GM19238 (cell line): ENCODE results near the gene PRDM15.

Experiments
- DNase-seq: peaks from one replicate; pipeline ENCODE4 v3.0.0; 2011; ENCODE audit warnings: low spot score; ENCODE audit not compliant: insufficient read length

Gene PRDM15

DNA sequence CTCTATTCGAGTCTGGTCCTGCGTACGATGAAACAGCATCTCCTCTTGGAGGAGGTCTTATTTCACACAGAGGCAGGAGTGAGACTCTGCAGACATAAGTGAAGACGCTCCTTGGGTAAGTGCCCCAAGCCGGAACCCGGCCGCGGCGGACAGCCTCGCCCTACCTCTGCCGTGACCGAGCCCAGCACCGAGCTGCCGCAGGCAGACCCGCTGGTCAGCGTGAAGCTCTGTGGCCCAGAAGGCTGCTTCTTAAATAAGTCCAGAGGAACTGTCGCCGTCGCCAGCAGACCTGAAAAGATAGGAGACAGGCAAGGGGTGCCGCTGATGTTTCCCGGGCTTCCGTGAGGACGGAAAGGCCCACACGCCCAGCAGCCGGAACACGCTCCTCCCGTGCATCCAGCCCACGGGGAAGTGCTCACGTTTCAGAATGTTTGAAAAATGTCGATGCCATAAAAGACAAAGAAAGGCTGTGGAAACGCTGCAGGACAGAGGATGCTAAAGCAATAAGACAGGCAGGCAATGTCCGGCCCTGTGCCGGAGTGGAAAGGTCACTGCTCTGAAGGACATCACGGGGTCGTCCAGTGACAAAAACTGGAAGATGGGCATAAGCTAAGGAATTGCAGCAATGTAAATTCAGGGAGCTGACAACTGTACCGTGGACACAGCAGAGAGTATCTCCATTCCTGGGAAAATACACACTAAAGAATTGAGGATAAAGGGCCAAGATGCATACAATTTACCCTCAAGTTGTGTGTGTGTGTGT is 28.5 kb upstream of the PRDM15 start:
- no peak for DNase-seq

DNA sequence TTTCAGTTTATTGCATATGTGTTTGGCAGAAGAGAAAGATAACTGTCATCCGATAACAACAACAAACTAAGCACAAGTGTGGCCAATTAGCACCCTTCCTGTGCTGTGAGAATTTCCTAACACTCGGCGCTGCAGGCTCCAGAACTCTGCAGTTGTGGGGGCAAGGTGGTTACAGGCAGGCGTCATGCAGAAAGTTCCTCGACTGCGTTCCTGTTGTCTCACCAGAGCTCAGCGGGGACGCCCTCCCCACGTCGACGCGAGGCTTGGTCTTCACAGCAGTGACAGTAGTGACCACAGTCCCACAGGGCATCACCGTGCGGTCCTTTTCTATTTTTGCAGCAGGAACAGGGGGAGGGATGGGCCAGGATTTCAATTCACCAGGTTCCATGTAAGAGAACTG is 27.6 kb upstream of the PRDM15 start:
- no peak for DNase-seq

DNA sequence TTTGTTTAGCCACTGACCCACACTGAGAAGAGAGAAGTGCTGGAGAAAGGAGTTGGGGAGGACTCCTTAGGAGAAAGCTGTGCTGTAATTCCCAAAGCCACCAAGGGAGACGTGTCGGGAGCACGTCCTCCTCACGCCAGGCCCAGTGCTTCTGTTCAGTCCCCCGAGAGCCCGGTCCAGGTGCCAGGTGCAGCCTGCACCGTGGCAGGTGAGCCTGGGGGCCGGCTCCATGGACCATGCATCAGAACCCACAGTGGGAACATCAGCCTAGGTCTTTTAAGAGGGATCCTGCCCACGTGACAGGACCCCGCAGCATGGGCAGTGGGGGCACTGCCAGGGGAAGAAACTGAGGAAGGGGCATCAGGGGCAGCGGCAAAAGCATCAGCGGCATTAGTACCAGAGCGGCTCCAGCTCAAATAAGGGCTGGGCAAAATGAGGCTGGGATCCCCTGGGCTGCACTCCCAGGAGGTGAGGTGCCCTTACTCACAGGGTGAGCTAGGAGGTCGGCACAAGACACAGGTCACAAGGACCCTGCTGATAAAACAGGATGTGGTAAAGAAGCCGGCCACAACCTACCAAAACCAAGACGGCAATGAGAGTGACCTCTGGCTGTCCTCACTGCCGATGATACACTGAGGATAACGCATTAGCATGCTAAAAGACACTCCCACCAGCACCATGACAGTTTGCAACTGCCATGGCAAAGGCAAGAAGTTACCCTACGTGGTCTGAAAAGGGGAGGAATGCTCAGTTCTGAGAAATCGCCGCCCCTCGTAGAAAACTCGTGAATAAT is 24.6 kb upstream of the PRDM15 start:
- DNase-seq, result no peak

DNA sequence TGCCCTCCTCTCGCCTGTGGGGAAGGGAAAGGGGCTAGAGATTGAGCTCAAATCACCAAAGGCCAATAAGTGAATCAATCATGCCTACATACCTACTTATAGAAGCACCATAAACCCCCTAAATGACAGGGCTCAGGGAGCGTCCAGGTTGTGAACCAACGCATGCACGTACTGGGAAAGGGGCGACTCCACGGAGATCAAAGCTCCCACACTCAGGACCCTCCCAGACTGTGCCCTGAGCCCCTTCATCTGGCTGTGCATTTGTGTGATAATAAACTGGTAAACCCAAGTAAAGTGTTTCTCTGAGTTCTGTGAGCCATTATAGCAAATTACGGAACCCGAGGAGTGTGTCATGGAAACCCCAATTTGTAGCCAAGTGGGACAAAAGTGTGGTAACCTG is 23.8 kb upstream of the PRDM15 start:
- DNase-seq, result no peak

DNA sequence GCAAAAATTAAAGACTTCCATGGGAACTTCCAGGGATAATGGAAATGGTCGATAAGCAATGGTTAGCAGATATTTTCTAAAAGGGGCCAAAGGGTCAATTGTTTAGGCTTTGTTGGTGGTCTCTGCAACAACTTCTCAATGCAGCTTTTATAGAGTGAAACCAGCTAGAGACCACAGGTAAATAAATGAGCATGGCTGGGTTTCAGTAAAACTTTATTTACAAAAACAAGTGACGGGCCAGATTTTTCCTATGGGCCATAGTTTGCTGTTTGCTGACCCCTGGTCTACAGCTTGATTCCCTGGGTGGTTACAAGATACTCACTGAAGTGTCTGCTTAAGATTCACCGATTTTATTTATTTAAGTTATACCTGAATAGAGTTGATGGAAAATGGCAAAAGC is 22.6 kb upstream of the PRDM15 start:
- DNase-seq, result no peak

DNA sequence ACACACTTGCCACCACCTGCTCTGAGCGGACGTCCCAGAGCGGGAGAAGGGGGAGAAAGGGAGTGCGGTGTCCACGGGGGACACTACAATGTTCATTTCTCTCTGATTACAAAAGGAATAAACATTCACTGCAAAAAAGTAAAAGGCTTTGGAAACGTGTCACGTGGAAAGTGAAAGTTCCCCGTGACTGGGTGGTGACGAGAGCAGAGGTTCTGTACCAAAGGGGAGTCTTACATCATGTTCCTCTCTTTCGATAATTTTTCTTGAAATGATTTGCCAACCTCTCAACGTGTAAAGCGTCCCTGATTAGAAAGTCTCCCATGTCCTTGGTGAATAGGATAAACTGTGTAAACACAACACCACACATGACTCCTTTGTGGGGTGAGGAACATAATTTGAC is 22.0 kb upstream of the PRDM15 start:
- no peak for DNase-seq

DNA sequence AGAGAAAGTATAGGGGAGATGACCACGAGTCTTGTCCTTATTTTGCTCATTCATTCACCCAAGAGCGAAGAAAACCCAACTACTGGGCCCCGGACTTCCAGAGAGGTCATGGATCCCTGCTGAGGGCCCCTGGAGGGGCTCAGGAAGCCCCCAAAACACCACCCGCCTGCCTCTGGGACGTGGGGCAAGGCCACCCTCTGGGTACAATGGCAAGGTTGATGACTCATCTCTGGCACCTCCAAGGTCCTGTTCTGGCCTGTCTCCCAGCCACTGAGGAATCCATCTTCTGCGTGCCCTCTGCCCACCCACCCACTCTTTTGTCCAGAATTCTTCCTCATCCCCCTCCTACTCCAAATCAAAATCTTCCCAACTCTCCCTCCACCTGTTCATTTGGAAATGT is 21.3 kb upstream of the PRDM15 start:
- no peak for DNase-seq

DNA sequence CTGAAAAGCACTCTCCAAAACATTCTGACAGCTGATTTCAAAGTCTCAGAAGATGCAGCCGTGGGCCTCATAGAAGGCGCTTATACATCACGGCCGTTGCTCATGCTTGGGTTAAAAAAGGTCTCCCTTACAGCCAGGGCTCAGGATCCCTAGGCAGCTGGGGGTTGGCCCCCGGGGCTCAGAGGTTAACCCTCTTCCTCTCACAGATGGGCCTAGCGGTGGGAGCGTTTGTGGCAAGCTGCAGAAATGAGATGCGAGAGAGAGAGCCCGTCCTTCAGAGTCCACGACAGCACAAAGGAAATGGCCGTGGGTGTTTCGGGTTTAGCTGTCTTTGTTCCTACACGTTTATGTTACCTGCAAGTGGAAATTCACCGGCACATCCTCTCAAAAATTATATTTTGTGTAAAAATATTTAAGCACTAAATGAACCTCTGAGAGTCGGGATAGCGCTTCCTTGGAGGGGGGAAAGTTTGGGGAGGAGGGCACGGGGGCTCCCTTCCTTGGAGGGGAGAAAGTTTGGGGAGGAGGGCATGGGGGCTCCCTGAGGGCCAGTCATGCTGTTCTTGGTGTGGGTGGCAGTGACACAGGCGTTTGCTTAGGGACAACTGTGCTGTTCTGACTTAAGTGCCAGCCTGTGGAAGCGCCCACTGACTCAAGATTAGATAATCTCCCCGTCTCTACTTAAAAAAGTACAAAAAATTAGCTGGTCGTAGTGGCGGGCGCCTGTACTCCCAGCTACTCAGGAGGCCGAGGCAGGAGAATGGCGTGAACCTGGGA is 20.5 kb upstream of the PRDM15 start:
- no peak for DNase-seq

DNA sequence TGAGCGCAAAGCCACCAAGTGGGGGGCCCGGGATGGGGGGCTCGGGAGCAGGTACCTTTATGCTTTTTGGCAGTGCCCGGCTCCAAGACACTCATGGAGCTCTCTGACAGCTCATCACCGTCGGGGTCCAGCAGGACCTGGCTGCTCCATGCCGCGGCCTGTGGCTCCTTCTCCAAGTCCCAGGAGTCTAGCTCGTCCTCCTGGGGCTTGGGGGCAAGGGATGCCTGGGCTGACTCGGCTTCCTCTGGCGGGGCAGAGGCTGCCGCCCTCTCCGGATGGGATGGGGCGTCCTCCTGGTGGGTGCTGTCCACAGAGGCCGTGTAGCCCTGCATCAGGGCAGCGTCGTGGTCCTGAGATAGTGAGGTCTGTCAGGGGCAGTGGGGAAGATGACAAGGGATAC is 19.9 kb upstream of the PRDM15 start:
- no peak for DNase-seq

DNA sequence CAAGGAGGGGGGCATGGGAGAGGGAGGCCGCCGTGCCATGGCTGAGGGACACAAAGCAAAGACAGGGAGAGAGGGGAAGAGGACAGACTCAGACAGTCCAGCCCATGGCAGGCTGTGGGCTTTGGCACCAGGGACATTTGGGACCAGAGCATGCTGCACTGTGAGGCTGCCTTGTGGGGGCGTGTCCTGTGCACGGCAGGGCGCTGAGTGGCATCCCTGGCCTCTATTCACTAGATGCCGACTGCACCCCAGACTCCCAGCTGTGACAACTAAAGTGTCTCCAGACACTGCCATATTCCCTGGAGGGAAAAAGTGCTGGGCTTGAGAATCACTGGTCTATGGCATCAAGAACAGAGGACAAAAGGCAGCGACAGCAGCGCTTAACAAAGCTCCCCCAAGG is 18.6 kb upstream of the PRDM15 start:
- DNase-seq, result no peak

DNA sequence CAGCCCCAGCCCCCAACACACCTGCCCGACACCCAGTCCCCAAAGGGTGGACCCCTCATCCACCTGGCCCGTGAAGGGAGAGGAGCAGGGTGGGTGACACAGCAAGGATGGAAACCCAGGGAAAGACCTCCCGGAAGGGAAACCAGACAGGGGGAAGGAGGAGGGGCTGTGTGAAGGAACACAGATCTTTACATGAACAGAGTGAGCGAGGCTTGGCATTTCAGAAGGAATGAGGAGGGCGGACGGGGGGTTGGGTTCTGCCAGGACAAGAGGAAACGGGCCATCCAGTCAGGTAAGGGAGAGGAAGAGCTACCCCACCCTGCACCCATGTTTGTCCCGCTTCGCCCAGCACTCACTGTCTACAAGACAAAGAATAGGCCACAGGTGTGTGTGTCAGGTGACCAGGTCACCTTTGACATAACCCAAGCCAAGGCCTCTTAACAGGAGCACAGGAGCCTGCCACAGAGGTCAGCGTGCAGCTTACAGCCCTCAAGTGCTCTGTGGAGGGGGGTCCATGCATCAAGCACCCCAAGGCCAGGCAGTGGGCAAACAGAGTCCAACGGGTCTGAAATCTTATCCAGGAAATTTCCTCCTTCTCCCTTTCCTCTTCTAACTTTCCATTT is 18.0 kb upstream of the PRDM15 start:
- no peak for DNase-seq

DNA sequence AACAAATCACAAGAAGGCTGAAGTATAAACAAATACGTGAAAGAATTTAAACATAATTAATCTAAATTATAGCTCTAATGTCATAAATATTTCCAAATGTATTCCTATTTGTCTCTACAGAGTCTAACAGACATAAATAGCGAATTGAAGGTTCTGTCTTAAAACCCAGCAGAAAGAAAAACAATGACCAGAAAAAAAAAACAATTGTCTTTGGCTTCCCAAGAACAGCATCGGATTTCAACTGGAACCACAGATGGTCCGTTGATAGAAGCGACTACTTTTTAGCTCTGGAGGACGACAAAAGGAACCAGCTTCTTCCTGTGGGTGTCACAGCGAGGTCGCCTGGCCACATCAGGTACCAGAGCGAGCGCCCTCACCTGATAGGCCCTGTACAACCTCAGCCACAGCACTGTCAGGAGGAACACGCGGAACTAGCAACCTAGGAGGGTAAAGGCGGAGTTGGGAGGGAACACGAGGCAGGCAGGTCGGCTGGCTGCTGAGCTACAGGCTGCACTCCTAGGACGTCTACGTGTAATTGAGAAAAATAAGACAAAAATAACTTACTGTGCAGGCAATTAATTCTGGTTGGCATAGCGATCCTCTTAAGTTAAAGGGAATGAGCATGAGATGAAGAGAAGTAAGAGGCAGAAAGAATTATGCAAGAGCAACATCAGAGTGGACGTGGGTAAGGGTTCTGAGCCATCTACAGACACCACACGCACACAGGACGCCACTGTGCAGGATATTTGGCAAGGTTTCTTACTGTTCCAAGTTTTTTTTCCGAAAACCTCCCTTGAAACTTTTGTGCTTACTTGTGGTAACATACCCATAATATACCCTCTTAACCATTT is 16.7 kb upstream of the PRDM15 start:
- DNase-seq, result peak; percentile 57

DNA sequence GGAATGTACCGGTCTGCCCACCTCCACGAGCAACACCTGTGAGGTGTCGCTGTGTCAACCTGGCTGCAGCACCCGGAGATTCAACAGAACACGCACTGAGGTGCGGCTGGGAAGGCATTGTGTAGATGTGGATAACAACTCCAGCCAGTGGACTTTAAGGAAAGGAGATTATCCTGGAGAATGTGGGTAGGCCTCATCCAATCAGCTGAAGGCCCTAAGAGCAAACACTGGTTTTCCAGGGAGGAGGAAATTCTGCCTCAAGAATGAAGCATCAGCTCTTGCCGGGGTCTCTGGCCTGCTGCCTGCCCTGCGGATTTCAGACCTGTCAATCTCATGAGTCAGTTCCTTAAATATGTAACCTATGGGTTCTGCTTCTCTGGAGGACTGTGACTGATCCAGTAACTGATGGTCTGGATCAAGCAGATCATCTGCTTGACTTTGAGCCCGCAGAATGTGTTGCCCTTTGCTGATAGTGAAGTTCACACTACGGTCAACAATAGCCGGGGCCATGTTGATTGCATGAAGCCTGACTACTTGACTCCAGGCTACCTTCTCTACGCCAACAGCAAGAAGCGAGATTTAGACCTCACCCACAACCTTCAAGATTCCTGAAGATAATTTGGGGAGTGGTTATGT is 15.9 kb upstream of the PRDM15 start:
- no peak for DNase-seq

DNA sequence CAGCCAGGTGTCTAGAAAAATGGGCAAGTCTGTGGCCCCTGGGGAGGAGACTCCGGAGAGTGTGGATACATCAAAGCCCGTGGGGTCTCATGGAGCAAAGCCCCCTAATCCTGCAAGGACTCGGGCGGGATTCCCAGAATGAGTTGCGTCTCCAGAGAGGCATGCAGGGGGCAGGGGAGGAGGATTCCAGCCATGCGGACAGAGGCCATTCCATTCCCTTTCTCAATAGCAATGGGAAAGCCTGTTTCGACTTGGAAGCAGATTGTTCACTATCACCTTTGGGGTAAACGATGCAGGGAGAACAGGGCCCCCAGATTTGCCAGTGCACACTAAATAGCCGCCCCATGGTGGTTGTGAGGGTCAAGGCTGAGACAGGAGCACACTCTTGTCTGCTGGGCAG is 15.4 kb upstream of the PRDM15 start:
- no peak for DNase-seq

DNA sequence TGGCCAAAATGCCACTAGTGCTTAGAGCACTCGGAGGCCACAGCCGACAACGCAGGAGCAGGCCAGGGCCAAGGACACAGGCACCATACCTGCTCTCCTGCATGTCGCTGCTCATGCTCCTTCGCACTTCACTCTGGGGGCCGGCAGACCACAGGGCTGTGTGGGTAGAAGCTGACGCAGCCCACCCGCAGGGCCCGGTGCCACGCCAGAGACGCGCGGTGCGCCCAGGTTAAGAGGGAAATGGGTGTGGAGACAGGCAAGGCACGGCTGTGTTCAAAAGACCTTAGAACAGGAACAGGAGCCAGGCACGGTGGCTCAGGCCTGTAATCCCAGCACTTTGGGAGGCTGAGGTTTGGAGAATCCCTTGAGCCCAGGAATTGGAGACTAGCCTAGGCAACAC is 13.6 kb upstream of the PRDM15 start:
- no peak for DNase-seq

DNA sequence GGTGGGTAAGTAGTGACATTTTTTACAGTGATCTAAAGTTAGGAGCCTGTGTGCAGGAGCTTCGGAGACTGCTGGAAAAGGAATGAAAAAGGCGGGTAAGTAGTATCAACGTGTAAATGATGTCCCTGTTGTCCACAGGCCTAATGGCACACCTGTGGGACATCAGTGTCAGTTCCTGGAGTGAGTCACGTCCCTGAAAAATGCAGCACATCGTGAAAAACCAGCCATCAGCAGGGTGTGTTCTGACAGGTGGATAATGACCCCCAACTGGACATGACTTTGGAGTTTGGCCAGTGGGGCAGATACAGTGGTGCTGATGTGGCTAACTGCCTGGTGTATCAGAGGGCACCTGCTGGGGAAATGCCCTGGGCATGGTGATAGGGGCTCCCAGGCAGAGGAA is 12.0 kb upstream of the PRDM15 start:
- DNase-seq, result no peak

DNA sequence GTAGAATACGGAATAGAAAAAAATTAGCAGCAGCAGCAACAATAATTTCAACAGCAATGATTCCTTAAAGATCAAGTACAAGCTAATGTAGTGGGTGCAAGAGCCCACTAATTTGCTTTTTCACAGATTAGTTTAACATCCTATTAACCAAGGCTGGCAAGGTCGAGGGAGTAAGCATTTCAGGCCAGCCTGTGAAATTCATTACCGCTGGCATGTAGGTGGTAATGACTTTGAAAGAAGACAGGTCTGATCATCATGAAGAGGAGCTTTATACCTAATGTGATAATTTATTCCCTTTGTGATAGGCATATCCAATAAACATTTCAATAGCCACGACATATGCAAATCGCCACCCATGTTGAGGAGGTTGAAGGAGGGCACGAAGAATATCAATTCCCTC is 11.2 kb upstream of the PRDM15 start:
- no peak for DNase-seq

DNA sequence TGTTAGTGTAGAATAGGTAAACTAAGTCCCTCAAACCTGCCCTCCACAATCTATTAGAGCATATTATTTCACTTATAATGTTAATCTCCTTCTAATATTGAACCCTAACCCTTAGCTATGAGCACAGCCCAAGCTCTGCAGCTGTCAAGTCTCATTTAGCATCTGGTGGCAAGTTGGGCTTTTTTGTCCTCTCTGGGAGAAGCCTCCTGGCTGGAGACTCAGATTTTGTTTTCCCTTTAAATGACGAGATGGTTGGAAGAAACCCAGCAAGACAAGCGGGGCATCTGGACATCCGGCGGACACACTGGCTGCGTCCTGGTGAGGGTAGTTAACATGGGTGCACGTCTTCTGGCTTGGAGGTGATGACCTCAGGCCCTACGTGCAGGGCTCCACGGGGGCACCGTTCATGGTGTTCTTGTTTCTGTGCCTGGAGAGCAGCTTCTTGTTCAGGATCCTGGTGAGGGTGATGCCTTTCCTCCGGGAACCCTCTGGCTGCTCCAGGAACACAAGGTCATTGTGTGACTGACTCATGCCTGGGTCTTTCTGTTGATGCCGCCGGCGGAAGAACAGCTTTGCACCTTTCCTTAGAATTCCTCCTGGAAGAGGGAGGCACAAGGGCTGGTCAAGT is 9.7 kb upstream of the PRDM15 start:
- DNase-seq, result no peak

DNA sequence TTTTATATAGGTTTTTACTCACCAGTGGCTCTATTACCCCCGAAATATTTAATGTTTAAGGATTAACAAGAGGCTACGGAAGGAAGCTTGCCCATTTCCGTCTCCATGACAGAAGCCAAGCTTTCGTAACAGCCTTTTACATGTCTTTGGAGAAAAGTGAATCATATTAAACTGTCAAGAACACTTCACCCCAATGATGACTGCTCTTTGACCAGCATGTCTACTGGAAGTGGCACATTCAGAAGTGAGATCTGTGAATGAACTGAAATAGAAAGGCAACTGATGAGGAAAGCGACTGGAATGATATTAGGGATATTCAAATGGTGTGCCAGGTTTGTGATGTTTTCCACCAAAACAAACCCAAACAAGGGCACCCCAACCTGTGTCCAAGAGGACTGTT is 8.5 kb upstream of the PRDM15 start:
- no peak for DNase-seq

DNA sequence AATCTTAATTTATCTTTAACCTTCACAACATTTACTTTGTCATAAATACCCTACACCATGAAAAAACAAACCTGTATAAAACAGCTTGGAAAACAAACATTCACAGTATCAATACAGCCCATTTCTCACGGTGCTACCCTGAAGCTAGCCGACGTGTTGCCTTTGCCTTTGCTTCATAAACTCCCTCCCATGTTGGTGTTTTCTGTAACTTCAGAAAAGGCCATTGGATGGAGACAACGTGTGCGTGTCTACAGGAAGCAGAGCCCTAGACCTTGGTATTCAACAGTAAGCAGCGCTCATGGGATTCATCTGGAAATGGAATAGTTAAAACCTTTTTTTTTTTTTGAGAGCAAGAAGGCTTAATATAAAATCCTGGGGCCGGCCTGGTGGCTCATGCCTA is 7.2 kb upstream of the PRDM15 start:
- no peak for DNase-seq
